NK-92 (cell line): ENCODE measurements around the gene GRK3.

Experiments
- DNase-seq: peaks from one replicate; lab custom pipeline; 2025; ENCODE audit not compliant: unreplicated experiment; lab: John Stamatoyannopoulos, UW

GRK3 gene

DNA sequence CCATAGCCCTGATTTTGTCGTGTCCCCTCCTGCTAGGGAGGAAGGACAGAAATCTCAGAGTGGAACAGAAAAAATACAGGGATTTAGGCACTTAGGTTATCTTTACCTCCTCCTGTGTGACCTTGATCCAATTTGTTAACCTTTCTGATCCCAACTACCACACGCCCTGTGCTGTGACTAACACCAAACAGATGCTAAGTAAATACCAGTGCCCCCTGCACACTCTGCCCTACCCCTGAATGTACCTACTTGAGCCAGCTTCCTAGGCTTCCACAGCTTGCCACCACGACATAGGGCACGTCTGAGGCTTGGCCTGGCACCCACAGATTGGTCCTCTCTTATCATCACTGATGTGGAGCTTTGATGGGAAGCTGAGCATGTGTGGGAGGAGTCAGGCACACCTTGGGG lies 186.7 kb downstream of the GRK3 start:
- no peak for DNase-seq

- no peak for DNase-seq
Observed at GRCh38 chr22:25752615-25753214, 188.2 kb downstream of the GRK3 start.

DNA sequence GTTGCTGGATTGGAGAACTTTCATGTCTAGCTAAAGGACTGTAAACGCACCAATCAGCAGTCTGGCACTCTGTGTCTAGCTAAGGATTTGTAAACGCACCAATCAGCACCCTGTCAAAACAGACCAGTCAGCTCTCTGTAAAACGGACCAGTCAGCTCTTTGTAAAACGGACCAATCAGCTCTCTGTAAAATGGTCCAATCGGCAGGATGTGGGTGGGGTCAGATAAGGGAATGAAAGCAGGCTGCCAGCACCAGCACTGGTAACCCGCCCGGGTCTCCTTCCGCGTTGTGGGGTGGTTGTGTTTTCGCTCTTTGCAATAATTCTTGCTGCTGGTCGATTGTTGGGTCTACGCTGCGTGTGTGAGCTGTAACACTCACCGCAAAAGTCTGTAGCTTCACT lies 188.8 kb downstream of the GRK3 start:
- no peak for DNase-seq

DNA sequence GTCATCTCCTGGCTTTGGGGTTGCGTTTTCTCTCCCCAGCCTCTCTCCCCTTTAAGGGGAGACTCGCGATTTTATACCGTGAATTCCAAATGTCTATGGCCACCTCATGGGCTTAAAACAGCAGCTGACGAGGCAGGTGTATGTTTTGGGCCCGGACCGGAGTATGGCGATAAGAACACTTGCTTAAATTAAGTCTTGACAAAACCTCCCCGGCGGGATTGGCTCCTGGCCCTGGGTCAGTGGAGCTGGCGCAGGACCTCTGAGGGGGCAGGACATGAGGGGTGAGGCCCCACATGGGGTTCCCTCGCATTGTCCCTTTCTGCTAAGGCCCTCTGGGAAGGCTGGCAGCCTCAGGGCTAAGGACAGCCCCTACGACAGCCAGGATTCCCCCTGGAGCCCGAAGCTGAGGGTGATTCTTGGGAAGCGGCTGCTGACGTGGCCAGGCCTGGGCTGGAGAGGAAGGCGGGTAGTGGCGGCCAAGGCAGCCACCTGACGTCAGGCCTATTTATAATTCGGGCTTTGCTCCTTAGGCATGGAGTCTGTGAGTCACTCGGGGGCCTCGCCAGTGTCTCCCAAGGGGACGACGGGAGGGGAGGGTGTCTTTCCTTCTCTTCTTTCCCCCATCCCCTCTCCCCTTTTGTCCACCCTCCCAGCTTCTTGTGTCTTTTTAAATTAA lies 190.2 kb downstream of the GRK3 start:
- no peak for DNase-seq

GRCh38 chr22:25757686-25758085 lies 193.2 kb downstream of the GRK3 start:
- no peak for DNase-seq

- DNase-seq = no peak
Observed at GRCh38 chr22:25758316-25758715, 193.8 kb downstream of the GRK3 start.

DNA sequence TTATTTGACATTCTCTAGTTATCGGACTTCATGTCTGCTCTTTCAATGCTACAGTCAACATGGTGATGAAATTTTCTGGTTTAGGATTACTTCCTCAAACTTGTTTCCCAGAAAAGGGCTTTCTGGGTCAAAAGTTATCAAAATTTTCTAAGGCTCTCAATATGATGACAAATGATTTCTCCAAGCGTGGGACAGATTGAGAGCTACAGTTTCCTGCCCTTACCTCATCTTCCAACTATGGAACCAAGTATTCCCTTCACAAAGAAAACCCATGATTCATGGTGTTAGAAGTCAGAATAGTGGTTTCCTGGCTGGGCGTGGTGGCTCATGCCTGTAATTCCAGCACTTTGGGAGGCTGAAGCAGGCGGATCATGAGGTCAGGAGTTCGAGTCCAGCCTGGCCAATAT lies 195.4 kb downstream of the GRK3 start:
- no peak for DNase-seq

DNA sequence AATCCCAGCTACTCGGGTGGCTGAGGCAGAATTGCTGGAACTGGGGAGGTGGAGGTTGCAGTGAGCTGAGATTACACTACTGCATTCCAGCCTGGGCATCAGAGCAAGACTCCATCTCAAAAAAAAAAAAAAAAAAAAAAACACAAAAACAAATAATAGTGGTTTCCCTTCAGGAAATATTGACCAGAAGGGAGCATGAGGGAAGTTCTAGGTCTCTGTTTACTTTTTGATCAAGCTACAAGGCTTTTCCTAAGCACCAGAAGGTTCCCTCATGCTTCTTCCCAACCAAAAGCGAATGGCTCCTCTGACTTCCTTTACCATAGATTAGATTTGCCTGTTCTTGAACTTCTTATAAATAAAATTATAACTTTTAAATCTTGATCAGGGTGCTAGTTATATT lies 195.8 kb downstream of the GRK3 start:
- DNase-seq = no peak

DNA sequence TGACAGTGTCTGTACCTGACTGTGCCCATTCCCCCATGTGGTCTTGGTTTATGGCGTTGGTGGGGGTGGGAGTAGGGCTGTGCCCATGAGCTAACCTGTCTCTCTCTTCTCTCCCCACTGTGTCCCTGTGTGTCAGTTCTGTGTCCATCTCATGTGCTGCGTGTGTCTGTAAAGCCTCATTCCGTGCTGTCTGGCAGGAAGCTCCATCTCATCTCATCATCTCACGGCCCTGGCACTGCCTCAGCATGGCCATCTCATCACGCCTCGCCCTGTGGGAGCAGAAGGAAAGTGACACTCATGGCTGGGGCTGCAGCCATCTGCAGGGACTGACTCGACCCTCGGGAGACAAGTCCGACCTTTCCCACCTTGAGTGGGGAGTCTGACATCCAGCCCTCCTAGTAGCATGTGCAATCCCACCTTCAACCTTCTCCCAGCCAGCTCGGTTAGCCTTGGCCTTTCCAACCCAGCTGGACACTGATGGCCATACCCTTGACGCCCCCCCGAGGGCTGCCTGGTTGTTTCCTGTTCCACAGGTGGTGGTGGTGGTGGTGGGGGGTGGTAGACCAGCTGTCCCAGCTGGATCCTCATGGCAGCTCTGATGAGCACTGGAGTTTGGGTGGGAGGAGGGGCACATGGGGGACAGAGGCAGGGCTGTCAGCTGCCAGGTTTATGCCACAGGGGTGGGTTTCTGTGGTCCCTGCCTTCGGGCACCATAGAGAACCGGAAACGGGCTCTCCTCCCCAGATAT lies 196.5 kb downstream of the GRK3 start:
- DNase-seq = no peak

DNA sequence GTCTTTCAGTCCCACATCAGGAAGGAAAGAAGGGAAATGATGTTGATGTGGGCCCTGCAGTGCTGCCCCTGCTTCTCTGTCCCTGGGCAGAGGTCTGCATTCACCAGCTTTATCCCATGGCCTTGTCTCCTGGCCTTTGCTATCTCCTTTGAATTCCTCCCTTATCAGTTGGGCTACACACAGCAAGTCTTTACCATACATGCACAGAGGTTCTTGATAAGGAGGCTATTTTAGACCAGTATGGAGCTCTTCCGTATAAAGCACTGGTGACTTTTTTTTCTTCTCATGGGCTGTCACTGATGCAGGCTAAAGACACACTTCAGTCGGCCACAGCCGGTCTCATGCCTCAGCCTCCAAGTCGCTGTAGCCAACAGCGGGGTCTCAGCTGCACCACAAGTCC lies 197.7 kb downstream of the GRK3 start:
- DNase-seq = no peak

DNA sequence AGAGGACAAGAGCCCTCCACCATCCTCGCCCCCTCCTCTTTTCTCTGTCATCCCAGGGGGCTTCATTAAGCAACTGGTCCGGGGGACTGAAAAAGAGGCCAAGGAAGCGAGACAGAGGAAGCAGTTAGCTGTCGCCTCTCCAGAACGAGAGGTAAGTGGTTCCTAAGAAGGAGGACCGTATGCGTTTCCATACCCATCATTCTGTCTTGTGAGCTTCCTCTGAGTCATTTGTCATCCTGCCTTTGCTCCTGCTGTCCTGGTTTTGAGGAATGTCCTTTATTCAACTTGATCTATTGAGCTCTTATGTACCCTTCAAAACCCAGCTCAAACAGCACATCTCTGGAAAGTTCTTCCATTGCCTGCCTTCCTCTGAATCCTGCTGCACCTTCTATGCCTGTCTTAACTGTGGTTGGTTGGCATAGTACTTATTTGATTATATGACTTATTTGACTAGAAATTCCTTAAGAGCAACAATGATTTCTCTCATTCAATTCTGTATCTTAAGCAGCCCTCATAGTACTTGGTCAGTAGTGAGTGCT lies 198.8 kb downstream of the GRK3 start:
- DNase-seq = no peak

- no peak for DNase-seq
Observed at GRCh38 chr22:25764270-25765015, 200.0 kb downstream of the GRK3 start.

DNA sequence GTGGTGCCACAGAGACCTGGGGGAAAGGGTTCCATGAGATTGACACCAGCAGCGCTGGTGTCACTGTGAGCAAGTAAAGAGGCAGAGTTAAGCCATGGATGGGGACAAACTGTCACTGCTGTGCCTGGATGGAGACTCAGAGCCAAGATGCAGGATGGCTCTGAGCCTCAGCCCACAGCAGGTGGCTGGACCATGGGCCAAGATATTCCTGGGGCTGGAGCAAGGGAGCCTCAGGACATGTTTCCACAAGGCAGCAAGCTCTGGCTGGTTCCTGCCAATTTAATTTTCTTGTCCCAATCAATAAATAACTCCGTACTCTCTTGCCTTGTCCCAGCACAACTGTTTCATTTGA lies 200.5 kb downstream of the GRK3 start:
- no peak for DNase-seq

GRCh38 chr22:25765801-25766200 lies 201.3 kb downstream of the GRK3 start:
- no peak for DNase-seq

- DNase-seq = no peak
Observed at GRCh38 chr22:25766418-25766817, 201.9 kb downstream of the GRK3 start.

DNA sequence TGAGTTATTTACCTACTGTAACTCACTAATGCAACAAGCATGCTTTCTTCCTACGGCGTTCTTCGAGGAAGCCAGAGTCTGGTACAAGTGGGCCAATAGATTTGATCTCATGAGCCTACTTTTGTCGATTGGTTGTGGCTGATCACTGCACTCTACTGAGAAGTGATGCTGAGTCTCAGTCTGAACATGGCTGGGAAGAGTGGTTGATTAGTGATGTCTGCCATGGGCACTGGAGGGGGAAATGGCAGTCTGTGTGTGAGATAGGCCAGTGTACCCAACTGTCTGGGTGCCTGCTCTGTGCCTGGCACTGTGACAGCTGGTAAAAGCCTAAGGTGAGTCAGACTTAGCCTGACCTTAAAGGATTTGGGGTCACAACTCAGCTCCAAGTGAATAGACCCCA lies 205.9 kb downstream of the GRK3 start:
- DNase-seq = no peak

- no peak for DNase-seq
Observed at GRCh38 chr22:25772288-25772687, 207.8 kb downstream of the GRK3 start.

DNA sequence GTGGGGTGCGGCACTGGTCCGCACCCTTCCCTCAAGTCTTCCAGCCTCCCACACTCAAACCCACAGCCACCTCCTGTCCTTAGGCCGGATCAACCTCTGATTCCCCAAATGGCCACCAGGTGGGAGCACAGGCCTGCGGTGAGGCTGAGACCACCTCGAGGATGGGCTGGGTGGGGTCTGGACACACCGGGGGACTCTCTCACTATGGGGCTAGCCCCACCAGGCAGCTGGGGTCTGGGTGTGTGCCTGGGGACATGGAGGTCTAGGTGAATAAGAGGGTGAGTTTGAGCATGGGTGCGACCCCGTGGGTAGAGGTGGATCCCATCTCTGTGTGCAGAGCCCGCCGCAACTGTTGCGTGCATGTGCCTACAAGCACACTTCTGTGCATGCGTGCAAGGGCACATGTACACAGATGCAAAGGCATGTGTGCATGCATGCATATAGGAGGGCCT lies 210.1 kb downstream of the GRK3 start:
- no peak for DNase-seq

GRCh38 chr22:25775531-25775930 lies 211.1 kb downstream of the GRK3 start:
- no peak for DNase-seq

GRCh38 chr22:25777411-25777810 lies 212.9 kb downstream of the GRK3 start:
- DNase-seq = no peak

- no peak for DNase-seq
Observed at GRCh38 chr22:25777870-25778269, 213.4 kb downstream of the GRK3 start.
